IMR-90 (cell line): ENCODE data around the gene TRMT10C. TPM values are rescaled to one million over a fixed set of nuclear protein-coding genes. Genes with fewer than 3 reads are reported as not detected.

ENCODE experiments used
- ATAC-seq: fragments of 200-7000 bp; cut with Tn5 transposase; 2 replicates; pipeline ENCODE4 v1.9.1; 2020; ENCODE audit warnings: low read depth, mild to moderate bottlenecking, moderate library complexity
- BruUV-seq: library from RNA; stranded (reverse); fragments of 400-500 nt; replicated peaks from 2 replicates; lab custom pipeline; 2021; lab: Mats Ljungman, UMichigan
- CTCF ChIA-PET: fragments of 300-600 bp; formaldehyde crosslinking; extraction: SDS; loops from one replicate; lab custom pipeline; 2021; ENCODE audit warnings: antibody characterized with exemption; lab: Yijun Ruan, JAX
- POLR2A ChIA-PET: fragments of 300-600 bp; sonication (Branson Sonifier 250); formaldehyde crosslinking; loops from one replicate; lab custom pipeline; 2022; ENCODE audit warnings: antibody characterized with exemption; ENCODE audit not compliant: unreplicated experiment; lab: Charles Lee
- DNase-seq: peaks from one replicate; pipeline ENCODE4 v3.0.0; 2013
- H2AFZ ChIP-seq: replicated peaks from 2 replicates; pipeline ENCODE3; 2013; ENCODE audit warnings: low read length, mild to moderate bottlenecking; ENCODE audit not compliant: poor library complexity
- H2AK5ac ChIP-seq: 2 replicates; pipeline ENCODE4 v1.6.1; 2013; ENCODE audit warnings: low read depth, low read length, inconsistent platforms
- H2AK9ac ChIP-seq: replicated peaks from 2 replicates; pipeline ENCODE3; 2013; ENCODE audit warnings: mild to moderate bottlenecking, low read depth, low read length, moderate library complexity; ENCODE audit not compliant: poor library complexity
- H2BK120ac ChIP-seq: 2 replicates; pipeline ENCODE4 v1.6.1; 2013; ENCODE audit warnings: low read depth, low read length, inconsistent platforms
- H2BK15ac ChIP-seq: 3 replicates; pipeline ENCODE4 v1.6.1; 2013; ENCODE audit warnings: low read depth, low read length, inconsistent platforms
- H2BK20ac ChIP-seq: 2 replicates; pipeline ENCODE4 v1.6.1; 2013; ENCODE audit warnings: low read depth, mild to moderate bottlenecking, inconsistent platforms, low read length, moderate library complexity
- H2BK5ac ChIP-seq: 2 replicates; pipeline ENCODE4 v1.6.1; 2013; ENCODE audit warnings: mild to moderate bottlenecking, low read depth, low read length, inconsistent platforms; ENCODE audit not compliant: poor library complexity, severe bottlenecking
- H3K14ac ChIP-seq: replicated peaks from 2 replicates; pipeline ENCODE4 v1.6.1; 2013; ENCODE audit warnings: low read depth, low read length, inconsistent platforms
- H3K18ac ChIP-seq: 2 replicates; pipeline ENCODE4 v1.6.1; 2013; ENCODE audit warnings: low read depth, low read length, control low read depth
- H3K23ac ChIP-seq: 2 replicates; pipeline ENCODE4 v1.6.1; 2013; ENCODE audit warnings: low read depth, low read length, inconsistent platforms
- H3K27ac ChIP-seq: 2 replicates; pipeline ENCODE4 v1.5.1; 2013; ENCODE audit warnings: mild to moderate bottlenecking, control low read depth, low read length; ENCODE audit not compliant: insufficient read depth
- H3K27me3 ChIP-seq: 2 replicates; pipeline ENCODE4 v1.6.1; 2013; ENCODE audit warnings: low read length; ENCODE audit not compliant: control insufficient read depth, insufficient read depth
- H3K36me3 ChIP-seq: 2 replicates; pipeline ENCODE4 v1.6.1; 2013; ENCODE audit warnings: low read length, mixed read lengths; ENCODE audit not compliant: control insufficient read depth, insufficient read depth
- H3K4ac ChIP-seq: 2 replicates; pipeline ENCODE4 v1.6.1; 2013; ENCODE audit warnings: low read depth, low read length, inconsistent platforms
- H3K4me1 ChIP-seq: 2 replicates; pipeline ENCODE4 v1.6.1; 2013; ENCODE audit warnings: low read length, mixed read lengths; ENCODE audit not compliant: control insufficient read depth, insufficient read depth
- H3K4me2 ChIP-seq: 2 replicates; pipeline ENCODE4 v1.6.1; 2013; ENCODE audit warnings: low read depth, mild to moderate bottlenecking, control low read depth, low read length, moderate library complexity
- H3K4me3 ChIP-seq: 2 replicates; pipeline ENCODE4 v1.5.1; 2013; ENCODE audit warnings: low read depth, mild to moderate bottlenecking, control low read depth, low read length, moderate library complexity; ENCODE audit not compliant: insufficient read depth
- H3K56ac ChIP-seq: 2 replicates; pipeline ENCODE4 v1.6.1; 2013; ENCODE audit warnings: low read length, inconsistent platforms; ENCODE audit not compliant: insufficient read depth; ENCODE audit errors: extremely low read depth
- H3K79me1 ChIP-seq, 2 experiments: 2 replicates each; pipeline ENCODE4 v1.6.1; 2013; ENCODE audit warnings: low read length in 2 of 2, inconsistent platforms in 1 of 2, low read depth in 1 of 2
- H3K9ac ChIP-seq: 2 replicates; pipeline ENCODE4 v1.6.1; 2013; ENCODE audit warnings: low read depth, low read length, control low read depth
- H3K9me1 ChIP-seq: 2 replicates; pipeline ENCODE4 v1.6.1; 2013; ENCODE audit warnings: low read length, inconsistent platforms; ENCODE audit not compliant: insufficient read depth
- H3K9me3 ChIP-seq: 2 replicates; pipeline ENCODE4 v1.6.1; 2013; ENCODE audit warnings: low read length; ENCODE audit not compliant: control insufficient read depth, insufficient read depth
- H4K20me1 ChIP-seq: 2 replicates; pipeline ENCODE4 v1.6.1; 2013; ENCODE audit warnings: low read length, inconsistent platforms; ENCODE audit not compliant: insufficient read depth
- H4K5ac ChIP-seq: 2 replicates; pipeline ENCODE4 v1.6.1; 2013; ENCODE audit warnings: mild to moderate bottlenecking, low read depth, low read length, control low read depth
- H4K8ac ChIP-seq, 2 experiments: 2 replicates each; pipeline ENCODE4 v1.6.1; 2013; ENCODE audit warnings: low read depth in 2 of 2, low read length in 2 of 2, control low read depth in 1 of 2, inconsistent platforms in 1 of 2
- H4K91ac ChIP-seq: 2 replicates; pipeline ENCODE4 v1.6.1; 2013; ENCODE audit warnings: low read depth, low read length, inconsistent platforms; ENCODE audit not compliant: insufficient read depth
- BHLHE40 ChIP-seq: fragments of 150-350 bp; IDR thresholded peaks from 2 replicates; pipeline ENCODE4 v1.6.1; 2016; ENCODE audit warnings: mild to moderate bottlenecking, low read depth, low read length
- CEBPB ChIP-seq: IDR thresholded peaks from 2 replicates; pipeline ENCODE4 v1.6.1; 2012; ENCODE audit warnings: low read depth, low read length, improper control_type of control experiment
- CHD1 ChIP-seq: IDR thresholded peaks from 2 replicates; pipeline ENCODE4 v1.6.1; 2012; ENCODE audit warnings: low read depth, low read length, improper control_type of control experiment
- FOS ChIP-seq: fragments of 150-350 bp; IDR thresholded peaks from 2 replicates; pipeline ENCODE4 v1.6.1; 2016; ENCODE audit warnings: low read depth, low read length
- MAFK ChIP-seq: IDR thresholded peaks from 2 replicates; pipeline ENCODE4 v1.6.1; 2012; ENCODE audit warnings: low read depth, low read length, improper control_type of control experiment
- MAZ ChIP-seq: IDR thresholded peaks from 2 replicates; pipeline ENCODE4 v1.6.1; 2012; ENCODE audit warnings: low read depth, mild to moderate bottlenecking, low read length, improper control_type of control experiment, moderate library complexity, borderline replicate concordance
- MXI1 ChIP-seq: IDR thresholded peaks from 2 replicates; pipeline ENCODE4 v1.6.1; 2012; ENCODE audit warnings: low read depth, mild to moderate bottlenecking, low read length, moderate library complexity, borderline replicate concordance
- NFE2L2 ChIP-seq: fragments of 150-350 bp; IDR thresholded peaks from 2 replicates; pipeline ENCODE4 v1.6.1; 2016; ENCODE audit warnings: low read depth, mild to moderate bottlenecking, low read length
- POLR2A ChIP-seq: IDR thresholded peaks from 2 replicates; pipeline ENCODE4 v1.6.1; 2012; ENCODE audit warnings: mild to moderate bottlenecking, low read depth, low read length
- RAD21 ChIP-seq: IDR thresholded peaks from 2 replicates; pipeline ENCODE4 v1.6.1; 2012; ENCODE audit warnings: low read length, improper control_type of control experiment
- RCOR1 ChIP-seq: IDR thresholded peaks from 2 replicates; pipeline ENCODE4 v1.6.1; 2012; ENCODE audit warnings: mild to moderate bottlenecking, low read length, improper control_type of control experiment; ENCODE audit not compliant: insufficient replicate concordance
- RFX5 ChIP-seq: IDR thresholded peaks from 2 replicates; pipeline ENCODE4 v1.8.0; 2012; ENCODE audit warnings: low read depth, mild to moderate bottlenecking, low read length, moderate library complexity
- SMC3 ChIP-seq: fragments of 150-350 bp; IDR thresholded peaks from 2 replicates; pipeline ENCODE4 v1.6.1; 2016; ENCODE audit warnings: low read depth, mild to moderate bottlenecking, antibody characterized with exemption, low read length, moderate library complexity
- dilution Hi-C: fragments of 300-500 bp; cut with HindIII; formaldehyde crosslinking; loops from one replicate; pipeline ENCODE4 v1.14.3; 2018; ENCODE audit warnings: low sequenced_read_pairs; ENCODE audit not compliant: unreplicated experiment
- in situ Hi-C: fragments of 300-500 bp; cut with MboI; formaldehyde crosslinking; loops from 3 replicates; pipeline ENCODE4 v1.14.3; 2019; ENCODE audit warnings: low sequenced_read_pairs, inconsistent platforms, mixed read lengths
- intact Hi-C: fragments of 100-400 bp; cut with micrococcal nuclease; formaldehyde crosslinking; loops from 2 replicates; pipeline ENCODE4 v1.10.0; 2022
- polyA plus RNA-seq, 3 experiments: library from polyadenylated mRNA; depleted of rRNA; stranded (reverse); fragments of >200 nt; gene quantifications; 2 replicates each; pipeline ENCODE4 v1.2.3, GENCODE V29; 2012; ENCODE audit warnings: low replicate concordance in 1 of 3
- total RNA-seq: library from RNA; depleted of rRNA; stranded (reverse); fragments of >200 nt; gene quantifications from 2 replicates; pipeline ENCODE4 v1.2.3, GENCODE V29; 2012
- TF ChIP-seq, protein P1 (sequence below): conservative IDR thresholded peaks from 2 replicates; pipeline ENCODE4 v1.5.1; 2012; ENCODE audit warnings: mild to moderate bottlenecking, low read depth, low read length, improper control_type of control experiment
- TF ChIP-seq, protein P2 (sequence below): fragments of 150-350 bp; IDR thresholded peaks from 2 replicates; pipeline ENCODE4 v1.6.1; 2016; ENCODE audit warnings: low read depth, mild to moderate bottlenecking, low read length, moderate library complexity, borderline replicate concordance
- TF ChIP-seq, protein P3 (sequence below): fragments of 150-350 bp; IDR thresholded peaks from 2 replicates; pipeline ENCODE4 v1.6.1; 2017; ENCODE audit warnings: mild to moderate bottlenecking, antibody characterized with exemption, low read length, low read depth

Gene TRMT10C
- total and polyA plus RNA-seq, 2 of the 4 experiments (the other 2 are of a cell fraction), result 13.6 to 17.0 TPM

DNA sequence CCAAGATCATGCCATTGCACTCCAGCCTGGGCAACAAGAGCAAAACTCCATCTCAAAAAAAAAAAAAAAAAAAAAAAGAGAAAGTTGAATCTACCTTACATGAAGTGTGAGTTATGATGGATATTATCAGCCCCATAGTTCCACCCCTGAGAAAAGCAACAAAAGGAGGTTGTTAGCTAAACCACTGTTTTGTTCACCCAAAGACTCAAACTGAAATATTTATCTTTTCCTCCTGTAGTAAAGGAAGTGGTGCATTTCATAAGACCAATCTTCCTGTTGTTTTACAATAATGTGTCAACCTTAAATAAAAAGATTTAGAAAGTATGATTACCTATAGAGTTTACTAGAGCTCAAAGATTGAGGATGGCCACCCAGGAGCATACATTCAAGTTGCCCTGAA, 18.7 kb upstream of the TRMT10C start:
- no peak overlapping the region for H3K23ac ChIP-seq
- no peak overlapping the region for H3K18ac ChIP-seq
- in situ Hi-C loops, result no loop called here
- ChIA-PET POLR2A (interaction anchor here (0.8 kb wide), 1 partner anchor 8 kb away, joined by 4 read pairs; no protein-coding TSS in a partner anchor), CTCF (interaction anchor here (0.9 kb wide), 1 partner anchor 15 kb away, joined by 4 read pairs; no protein-coding TSS in a partner anchor)
- no peak overlapping the region for H3K4me2 ChIP-seq
- no peak overlapping the region for H2BK120ac ChIP-seq
- H3K4ac ChIP-seq, result no peak overlapping the region
- H2AK9ac ChIP-seq, result no peak overlapping the region
- no peak overlapping the region for H2BK20ac ChIP-seq
- no peak overlapping the region for H2AK5ac ChIP-seq
- H3K79me1 ChIP-seq, result no peaks in the 10 kb centered on the region
- no peaks in the 10 kb centered on the region for H3K4me1 ChIP-seq
- DNase-seq (no peak), ATAC-seq (no peak)
- BruUV-seq, result no TSS peak
- H4K5ac ChIP-seq, result no peak overlapping the region
- no peak overlapping the region for H3K56ac ChIP-seq
- H3K4me3 ChIP-seq, result no peak overlapping the region
- H3K27me3 ChIP-seq, result peaks cover 2% of the 10 kb centered on the region; the same call in 1 of the 2 replicates
- no peak overlapping the region for H4K8ac ChIP-seq
- H4K91ac ChIP-seq, result no peak overlapping the region
- H3K36me3 ChIP-seq, result no peaks in the 10 kb centered on the region
- H3K27ac ChIP-seq, result no peak overlapping the region
- no peaks in the 10 kb centered on the region for H3K9me1 ChIP-seq
- dilution Hi-C loops, result no loop called here
- no peak overlapping the region for H2BK15ac ChIP-seq
- no peaks in the 10 kb centered on the region for H4K20me1 ChIP-seq
- no peaks in the 10 kb centered on the region for H3K9me3 ChIP-seq
- no peak overlapping the region for H3K14ac ChIP-seq
- no peak for TF ChIP-seq POLR2A
- TF ChIP-seq RAD21, result no peak
- no peak for TF ChIP-seq SMC3
- TF ChIP-seq, protein P1, sequence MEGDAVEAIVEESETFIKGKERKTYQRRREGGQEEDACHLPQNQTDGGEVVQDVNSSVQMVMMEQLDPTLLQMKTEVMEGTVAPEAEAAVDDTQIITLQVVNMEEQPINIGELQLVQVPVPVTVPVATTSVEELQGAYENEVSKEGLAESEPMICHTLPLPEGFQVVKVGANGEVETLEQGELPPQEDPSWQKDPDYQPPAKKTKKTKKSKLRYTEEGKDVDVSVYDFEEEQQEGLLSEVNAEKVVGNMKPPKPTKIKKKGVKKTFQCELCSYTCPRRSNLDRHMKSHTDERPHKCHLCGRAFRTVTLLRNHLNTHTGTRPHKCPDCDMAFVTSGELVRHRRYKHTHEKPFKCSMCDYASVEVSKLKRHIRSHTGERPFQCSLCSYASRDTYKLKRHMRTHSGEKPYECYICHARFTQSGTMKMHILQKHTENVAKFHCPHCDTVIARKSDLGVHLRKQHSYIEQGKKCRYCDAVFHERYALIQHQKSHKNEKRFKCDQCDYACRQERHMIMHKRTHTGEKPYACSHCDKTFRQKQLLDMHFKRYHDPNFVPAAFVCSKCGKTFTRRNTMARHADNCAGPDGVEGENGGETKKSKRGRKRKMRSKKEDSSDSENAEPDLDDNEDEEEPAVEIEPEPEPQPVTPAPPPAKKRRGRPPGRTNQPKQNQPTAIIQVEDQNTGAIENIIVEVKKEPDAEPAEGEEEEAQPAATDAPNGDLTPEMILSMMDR, result no peak
- TF ChIP-seq MAFK, result no peak
- TF ChIP-seq, protein P2, sequence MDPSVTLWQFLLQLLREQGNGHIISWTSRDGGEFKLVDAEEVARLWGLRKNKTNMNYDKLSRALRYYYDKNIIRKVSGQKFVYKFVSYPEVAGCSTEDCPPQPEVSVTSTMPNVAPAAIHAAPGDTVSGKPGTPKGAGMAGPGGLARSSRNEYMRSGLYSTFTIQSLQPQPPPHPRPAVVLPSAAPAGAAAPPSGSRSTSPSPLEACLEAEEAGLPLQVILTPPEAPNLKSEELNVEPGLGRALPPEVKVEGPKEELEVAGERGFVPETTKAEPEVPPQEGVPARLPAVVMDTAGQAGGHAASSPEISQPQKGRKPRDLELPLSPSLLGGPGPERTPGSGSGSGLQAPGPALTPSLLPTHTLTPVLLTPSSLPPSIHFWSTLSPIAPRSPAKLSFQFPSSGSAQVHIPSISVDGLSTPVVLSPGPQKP, result no peak
- no peak for TF ChIP-seq BHLHE40
- no peak for TF ChIP-seq FOS
- TF ChIP-seq CHD1, result no peak
- TF ChIP-seq MXI1, result no peak
- no peak for TF ChIP-seq RFX5
- TF ChIP-seq, protein P3, sequence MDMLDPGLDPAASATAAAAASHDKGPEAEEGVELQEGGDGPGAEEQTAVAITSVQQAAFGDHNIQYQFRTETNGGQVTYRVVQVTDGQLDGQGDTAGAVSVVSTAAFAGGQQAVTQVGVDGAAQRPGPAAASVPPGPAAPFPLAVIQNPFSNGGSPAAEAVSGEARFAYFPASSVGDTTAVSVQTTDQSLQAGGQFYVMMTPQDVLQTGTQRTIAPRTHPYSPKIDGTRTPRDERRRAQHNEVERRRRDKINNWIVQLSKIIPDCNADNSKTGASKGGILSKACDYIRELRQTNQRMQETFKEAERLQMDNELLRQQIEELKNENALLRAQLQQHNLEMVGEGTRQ, result no peak
- TF ChIP-seq CEBPB, result no peak
- no peak for TF ChIP-seq NFE2L2
- no peak for TF ChIP-seq MAZ
- TF ChIP-seq RCOR1, result no peak
- H2BK5ac ChIP-seq, result no peak overlapping the region
- H2AFZ ChIP-seq, result no peak overlapping the region
- intact Hi-C loops, result no loop called here
- H3K9ac ChIP-seq, result no peak overlapping the region
